Activated naive CD8-positive, alpha-beta T cell treated with anti-CD3 and anti-CD28 coated beads, Interleukin-2, amount 10 ng/mL, durations not matched to agents 7 days and 5 days (primary cell): ENCODE data around the gene UCKL1. TPM values are rescaled to one million over a fixed set of nuclear protein-coding genes. Genes with fewer than 3 reads are reported as not detected.
"Not testable (repeated sequence)": the region's sequence is repeated elsewhere in the genome, so short reads cannot be mapped to it uniquely, and the experiment has no call there.

Experiments used
- ATAC-seq: fragments of 150-1000 bp; cut with Tn5 transposase; one replicate; pipeline ENCODE4 v1.10.0; 2021; ENCODE audit warnings: low read depth, moderate library complexity
- POLR2A ChIA-PET: fragments of 350-600 bp; sonication (Branson Sonifier 250); formaldehyde crosslinking; loops from one replicate; lab custom pipeline; 2021; ENCODE audit warnings: antibody characterized with exemption; lab: Charles Lee
- DNase-seq: peaks from one replicate; pipeline ENCODE4 v3.0.0; 2021
- H3K27ac Mint-ChIP-seq: one replicate; pipeline ENCODE4 v1.8.0; 2022; ENCODE audit warnings: mild to moderate bottlenecking, mixed read lengths
- H3K27me3 Mint-ChIP-seq: one replicate; pipeline ENCODE4 v1.8.0; 2022; ENCODE audit warnings: mild to moderate bottlenecking, moderate library complexity, mixed read lengths
- H3K36me3 Mint-ChIP-seq: one replicate; pipeline ENCODE4 v1.8.0; 2021; ENCODE audit warnings: mild to moderate bottlenecking, mixed read lengths
- H3K4me1 Mint-ChIP-seq: one replicate; pipeline ENCODE4 v1.8.0; 2021; ENCODE audit warnings: mixed read lengths
- H3K4me3 Mint-ChIP-seq: one replicate; pipeline ENCODE4 v1.8.0; 2022; ENCODE audit warnings: mild to moderate bottlenecking, moderate library complexity, mixed read lengths
- H3K9me3 Mint-ChIP-seq: one replicate; pipeline ENCODE4 v1.8.0; 2021; ENCODE audit warnings: mixed read lengths
- total RNA-seq, 2 experiments: library from RNA; stranded (reverse); gene quantifications; one replicate each; pipeline ENCODE4 v1.2.3, GENCODE V29; 2021

UCKL1 gene
- total RNA-seq, 2 experiments from 2014 or later = 45.0 to 48.4 TPM

DNA sequence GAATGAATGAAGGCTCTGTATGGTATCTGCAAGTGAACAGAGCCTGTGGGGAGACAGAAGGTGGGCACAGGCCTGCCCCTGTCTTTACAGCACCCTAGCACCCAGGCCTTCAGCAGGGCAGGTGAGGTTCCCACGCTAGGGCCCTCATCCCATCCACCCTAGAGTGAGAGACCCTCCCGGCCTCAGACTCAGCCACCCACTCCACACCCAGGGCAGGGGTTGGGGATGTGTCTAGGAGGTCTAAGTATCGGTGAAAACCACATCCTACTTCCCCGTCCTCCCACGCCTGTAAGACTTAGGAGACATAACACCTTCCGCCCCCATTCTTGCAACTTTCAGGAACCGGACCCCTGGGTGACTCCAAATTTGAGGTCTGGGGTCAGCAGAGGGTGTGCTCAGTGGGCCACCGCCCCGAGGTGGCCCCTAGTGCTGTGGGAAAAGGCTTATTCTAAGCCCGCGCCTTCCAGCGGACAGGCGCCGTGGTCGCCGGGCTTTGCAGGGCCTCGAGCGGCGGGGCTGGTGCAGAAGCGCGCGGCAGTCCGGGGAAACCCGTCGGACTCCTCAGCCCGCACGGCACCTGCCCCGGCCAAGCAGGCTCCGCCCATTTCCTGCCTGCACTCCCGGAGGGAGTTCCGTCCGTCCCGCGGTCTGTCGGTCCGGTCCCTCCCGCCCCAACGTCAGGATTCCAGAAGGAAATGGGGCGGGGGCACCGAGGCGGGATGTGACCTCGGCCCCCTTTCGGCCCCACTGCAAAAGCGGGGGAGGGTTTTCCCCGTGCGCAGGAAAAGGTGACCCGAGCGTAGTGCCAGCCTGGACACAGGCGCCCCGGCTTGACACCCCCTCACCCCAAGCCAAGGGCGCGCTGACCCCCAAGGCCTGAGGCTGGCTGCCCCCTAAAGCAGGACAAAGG is 22.4 kb upstream of the UCKL1 start:
- H3K27ac Mint-ChIP-seq = peak overlapping the region; percentile 90
- POLR2A ChIA-PET = interaction anchor here (0.6 to 3.8 kb wide), 15 partner anchors 8 to 458 kb away, joined by 3 to 142 read pairs (median 7); partner anchors contain the start of genes C20orf204, OPRL1, PPDPF and RGS19
- peak overlapping the region; percentile 75 for H3K4me3 Mint-ChIP-seq
- H3K9me3 Mint-ChIP-seq = no peaks in the 10 kb centered on the region
- DNase-seq (peak; percentile 75), ATAC-seq (peak; percentile 5)
- peaks cover 21% of the 10 kb centered on the region for H3K36me3 Mint-ChIP-seq
- no peaks in the 10 kb centered on the region for H3K27me3 Mint-ChIP-seq
- H3K4me1 Mint-ChIP-seq = peaks cover 52% of the 10 kb centered on the region

DNA sequence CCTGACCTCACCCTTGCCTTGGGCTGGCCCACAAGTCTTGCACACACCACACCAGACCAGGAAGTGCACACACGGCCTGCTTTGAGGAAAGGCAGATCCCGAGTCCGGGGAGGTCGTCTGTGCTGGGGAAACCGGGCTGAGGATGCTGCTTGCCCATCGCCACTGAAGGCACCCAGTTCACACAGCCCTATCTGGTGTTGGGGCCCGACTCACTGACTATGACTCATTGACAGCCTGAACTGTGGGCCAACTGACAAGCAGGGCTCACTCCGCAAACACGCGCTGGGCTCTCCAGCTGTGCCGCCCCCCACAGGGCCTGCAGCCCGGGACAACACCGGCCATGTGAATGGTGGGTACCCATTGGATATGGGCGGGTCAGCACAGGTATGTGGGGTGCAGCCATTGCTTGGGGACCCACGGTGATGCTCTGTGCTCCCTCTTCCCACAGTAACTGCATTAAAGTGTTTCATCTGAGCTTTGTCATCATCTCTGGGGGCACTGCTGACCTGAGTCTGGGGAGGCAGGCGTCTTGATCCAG is 21.6 kb upstream of the UCKL1 start:
- H3K4me3 Mint-ChIP-seq = peak overlapping the region; percentile 75
- H3K9me3 Mint-ChIP-seq = no peaks in the 10 kb centered on the region
- DNase-seq (peak; percentile 66), ATAC-seq (peak; percentile 43)
- H3K36me3 Mint-ChIP-seq = peaks cover 19% of the 10 kb centered on the region
- peak overlapping the region; percentile 90 for H3K27ac Mint-ChIP-seq
- POLR2A ChIA-PET = interaction anchor here (0.9 to 1.5 kb wide), 4 partner anchors 9 to 113 kb away, joined by 3 to 16 read pairs (median 3); partner anchors contain the start of genes TPD52L2 and UCKL1
- H3K4me1 Mint-ChIP-seq = peaks cover 52% of the 10 kb centered on the region
- H3K27me3 Mint-ChIP-seq = no peaks in the 10 kb centered on the region

DNA sequence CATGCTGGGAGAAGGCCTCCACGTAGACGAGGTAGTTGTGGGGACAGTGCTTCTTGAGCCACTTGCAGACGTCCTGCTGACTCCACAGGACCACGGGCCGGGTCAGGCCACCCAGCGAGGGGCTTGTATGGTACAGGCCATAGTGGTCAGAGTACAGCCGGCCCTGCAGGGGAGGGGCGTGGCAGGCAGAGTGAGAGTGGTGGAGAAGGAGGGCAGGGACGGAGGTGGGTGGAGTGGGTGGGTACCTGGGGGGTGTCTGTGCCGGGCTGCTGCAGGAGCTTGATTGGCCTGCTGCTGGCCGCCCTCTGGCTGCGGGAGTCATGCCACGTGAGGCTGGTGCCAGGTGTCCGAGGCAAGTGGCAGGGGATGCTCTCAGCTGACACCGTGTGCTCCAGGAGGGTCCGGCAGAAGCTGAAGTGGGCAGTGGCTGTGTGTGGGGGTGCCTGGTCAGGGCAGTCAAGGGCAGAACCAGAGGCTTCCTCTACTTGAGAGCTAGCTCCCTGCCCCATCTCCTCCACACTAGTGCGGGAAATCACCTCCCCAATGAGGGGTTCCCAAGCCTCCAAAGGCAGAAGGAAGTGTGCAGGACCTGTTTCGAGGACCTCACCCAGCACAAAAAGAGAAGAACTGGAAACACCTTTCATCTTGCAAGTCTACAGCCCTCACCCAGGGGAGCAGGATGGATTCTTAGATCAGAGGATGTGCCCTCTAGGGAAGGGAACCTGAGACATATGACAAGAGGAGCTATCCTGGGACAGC is 20.9 kb upstream of the UCKL1 start:
- Mint-ChIP-seq H3K27me3 (no peaks in the 10 kb centered on the region), H3K27ac (peak overlapping the region; percentile 90), H3K4me3 (peak overlapping the region; percentile 75), H3K9me3 (no peaks in the 10 kb centered on the region), H3K36me3 (peaks cover 20% of the 10 kb centered on the region), H3K4me1 (peaks cover 48% of the 10 kb centered on the region)
- POLR2A ChIA-PET = interaction anchor here (0.9 to 1.5 kb wide), 4 partner anchors 8 to 112 kb away, joined by 3 to 16 read pairs (median 3); partner anchors contain the start of genes TPD52L2 and UCKL1
- ATAC-seq (no peak), DNase-seq (peak; percentile 32)

DNA sequence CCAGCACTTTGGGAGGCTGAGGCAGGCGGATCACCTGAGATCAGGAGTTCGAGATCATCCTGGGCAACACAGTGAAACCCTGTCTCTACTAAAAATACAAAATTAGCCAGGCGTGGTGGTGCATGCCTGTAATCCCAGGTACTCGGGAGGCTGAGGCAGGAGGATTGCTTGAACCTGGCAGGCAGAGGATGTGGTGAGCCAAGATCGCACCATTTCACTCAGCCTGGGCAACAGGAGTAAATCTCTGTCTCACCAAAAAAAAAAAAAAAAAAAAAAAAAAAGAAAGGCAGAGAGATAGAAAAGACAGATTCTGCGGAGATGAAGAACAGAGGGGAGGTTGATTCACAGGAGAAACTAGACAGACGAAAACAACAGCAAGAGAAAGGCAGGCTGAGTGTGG is 20.3 kb upstream of the UCKL1 start:
- Mint-ChIP-seq H3K27ac (peak overlapping the region; percentile 68), H3K4me1 (peaks cover 45% of the 10 kb centered on the region), H3K4me3 (peak overlapping the region; percentile 14), H3K36me3 (peaks cover 16% of the 10 kb centered on the region)
- H3K9me3 Mint-ChIP-seq, POLR2A ChIA-PET, ATAC-seq, DNase-seq, H3K27me3 Mint-ChIP-seq: not testable (repeated sequence)

DNA sequence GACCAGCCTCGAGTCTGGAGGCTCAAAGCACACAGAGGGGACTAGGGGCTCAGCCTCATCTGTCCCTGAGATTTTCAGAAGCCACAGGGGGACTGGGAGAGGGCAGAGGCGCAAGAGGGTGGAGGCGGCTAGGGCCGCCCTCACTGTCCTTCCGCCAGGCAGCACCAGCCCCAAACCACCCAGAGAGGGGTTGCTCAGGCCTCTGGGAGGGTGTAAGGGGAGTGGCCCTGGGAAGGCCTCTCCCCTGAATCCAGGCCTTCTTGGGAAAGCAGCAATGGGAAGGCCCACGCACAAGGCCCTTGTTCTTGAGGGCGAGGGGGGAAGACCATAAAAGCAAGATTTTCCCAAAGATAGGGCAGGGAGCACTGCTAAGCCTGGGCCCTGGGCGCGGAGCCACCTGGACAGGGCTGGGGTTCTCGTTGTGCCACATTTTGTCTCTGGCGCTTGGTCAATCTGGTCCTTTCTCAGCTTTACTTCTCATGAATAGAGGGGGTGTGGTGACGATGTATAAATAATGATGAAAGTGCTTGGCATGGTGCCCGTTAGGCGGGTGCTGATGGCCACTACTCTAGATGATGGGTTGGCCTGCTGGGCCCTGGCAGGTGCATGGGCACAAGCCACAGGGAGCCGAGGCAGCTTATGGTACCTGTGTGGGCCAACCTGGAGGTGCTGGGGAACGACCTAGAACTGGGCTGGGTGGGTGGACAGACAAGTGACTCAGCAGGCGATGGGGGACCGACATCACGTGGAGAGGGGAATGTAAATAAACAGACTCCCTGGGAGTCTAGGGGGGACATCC is 18.4 kb upstream of the UCKL1 start:
- Mint-ChIP-seq H3K27me3 (peaks cover 2% of the 10 kb centered on the region), H3K27ac (no peak overlapping the region), H3K36me3 (peaks cover 16% of the 10 kb centered on the region), H3K4me1 (peaks cover 34% of the 10 kb centered on the region), H3K4me3 (no peak overlapping the region), H3K9me3 (no peaks in the 10 kb centered on the region)
- ATAC-seq = no peak
- DNase-seq = peak; percentile 31
- POLR2A ChIA-PET = interaction anchor here (2.1 kb wide), 1 partner anchor 18 kb away, joined by 11 read pairs; the partner anchor contains the start of gene UCKL1

DNA sequence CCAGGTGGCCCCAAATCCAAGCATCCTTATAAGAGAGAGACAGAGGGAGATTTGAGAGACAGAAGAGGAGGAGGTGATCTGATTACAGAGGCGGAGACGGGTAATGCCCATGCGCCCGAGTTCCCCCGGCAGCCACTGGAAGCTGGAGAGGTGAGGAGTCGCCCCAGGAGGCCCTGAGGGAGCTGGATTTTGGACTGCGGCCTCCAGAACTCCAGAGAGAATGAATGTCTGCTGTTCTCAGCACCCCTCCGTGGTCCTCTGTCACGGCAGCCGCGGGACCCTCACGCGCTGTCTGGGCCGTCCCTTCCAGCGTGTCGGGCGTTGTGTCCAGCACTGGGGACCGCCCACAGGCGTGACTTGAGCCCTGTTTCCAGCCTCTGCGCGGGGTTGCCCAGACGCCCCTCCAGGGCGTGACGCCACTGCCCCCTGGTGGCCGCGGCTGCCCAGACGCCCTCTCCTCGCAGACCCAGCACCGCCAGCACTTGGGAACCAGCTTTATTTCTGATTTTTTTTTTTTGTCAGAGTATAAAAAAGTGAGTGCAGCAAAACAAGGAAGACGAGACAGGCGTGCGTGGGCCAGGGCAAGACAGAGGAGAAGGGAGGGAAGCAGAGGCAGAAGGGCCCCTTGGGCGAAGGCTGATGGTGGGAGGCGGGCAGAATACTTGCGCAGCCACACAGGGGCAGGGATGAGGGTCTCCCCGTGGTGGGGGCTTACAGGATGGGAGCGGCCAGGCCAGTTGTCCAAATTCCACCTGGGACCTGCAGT is 17.6 kb upstream of the UCKL1 start:
- Mint-ChIP-seq H3K27me3 (peaks cover 4% of the 10 kb centered on the region), H3K36me3 (peaks cover 16% of the 10 kb centered on the region), H3K27ac (no peak overlapping the region), H3K9me3 (no peaks in the 10 kb centered on the region), H3K4me1 (peaks cover 37% of the 10 kb centered on the region), H3K4me3 (no peak overlapping the region)
- DNase-seq (peak; percentile 91), ATAC-seq (peak; percentile 44)
- POLR2A ChIA-PET = interaction anchor here (0.6 to 2.1 kb wide), 4 partner anchors 17 to 334 kb away, joined by 3 to 11 read pairs (median 4); partner anchors contain the start of gene UCKL1

DNA sequence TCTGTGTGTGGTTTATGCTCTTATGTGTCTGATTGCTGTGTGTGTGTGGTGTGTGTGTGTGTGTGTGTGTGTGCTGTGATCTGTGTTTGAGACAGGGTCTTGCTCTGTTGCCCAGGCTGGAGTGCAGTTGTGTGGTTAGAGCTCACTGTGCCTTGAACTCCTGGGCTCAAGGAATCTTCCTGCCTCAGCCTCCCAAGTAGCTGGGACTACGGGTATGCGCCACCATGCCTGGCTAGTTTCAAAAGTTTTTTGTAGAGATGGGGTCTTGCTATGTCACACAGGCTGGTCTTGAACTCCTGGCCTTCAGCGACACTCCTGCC is 16.9 kb upstream of the UCKL1 start:
- ATAC-seq (no peak), DNase-seq (no peak)
- peaks cover 38% of the 10 kb centered on the region for H3K4me1 Mint-ChIP-seq
- no peak overlapping the region for H3K4me3 Mint-ChIP-seq
- peak overlapping the region; percentile 11 for H3K27ac Mint-ChIP-seq
- peaks cover 4% of the 10 kb centered on the region for H3K27me3 Mint-ChIP-seq
- POLR2A ChIA-PET = interaction anchor here (1.1 to 2.1 kb wide), 2 partner anchors 16 to 65 kb away, joined by 4 to 11 read pairs; partner anchors contain the start of gene UCKL1
- no peaks in the 10 kb centered on the region for H3K9me3 Mint-ChIP-seq
- H3K36me3 Mint-ChIP-seq = peaks cover 16% of the 10 kb centered on the region

DNA sequence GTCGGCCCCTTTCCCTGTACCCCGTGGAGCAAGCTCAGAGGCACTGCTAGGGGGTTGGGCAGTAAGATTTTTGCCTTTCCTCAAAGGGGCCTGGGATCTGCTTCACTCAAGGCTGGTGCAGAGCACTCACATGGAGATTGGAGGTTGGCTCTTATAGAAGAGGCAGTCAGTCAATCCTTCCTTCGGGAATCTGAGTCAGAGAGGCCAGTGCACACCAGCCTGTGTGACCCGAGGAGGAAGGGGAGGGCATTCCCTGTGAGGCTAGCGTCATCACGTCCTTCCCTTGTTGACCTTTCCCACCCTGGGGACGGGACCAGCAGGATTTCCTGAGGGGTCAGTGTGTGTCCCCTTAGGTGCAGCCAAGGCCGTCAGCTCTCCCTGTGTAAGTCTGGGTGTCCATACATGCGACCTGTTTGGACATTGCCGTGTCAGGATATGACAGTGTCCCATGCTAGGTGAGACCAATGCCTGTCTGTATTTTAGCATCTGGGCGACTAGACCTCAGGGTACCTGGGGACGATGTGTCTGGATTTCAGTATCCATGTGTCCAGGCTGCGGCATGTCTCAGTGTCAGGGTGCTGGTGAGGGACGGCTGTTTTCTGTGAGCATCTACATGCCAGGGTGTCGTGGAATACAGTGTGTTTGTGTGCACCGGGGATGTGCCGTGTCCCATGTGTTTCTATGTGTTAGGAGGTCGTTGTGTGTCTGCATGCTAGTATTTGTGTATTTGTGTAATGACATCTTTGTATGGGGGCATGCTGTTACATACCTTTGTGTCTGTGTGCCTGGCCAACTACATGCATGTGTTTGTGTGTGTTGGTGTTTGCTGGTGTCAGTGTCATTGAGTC is 16.3 kb upstream of the UCKL1 start:
- H3K27ac Mint-ChIP-seq = peak overlapping the region; percentile 11
- H3K4me1 Mint-ChIP-seq = peaks cover 32% of the 10 kb centered on the region
- no peak for DNase-seq
- no peaks in the 10 kb centered on the region for H3K9me3 Mint-ChIP-seq
- POLR2A ChIA-PET = interaction anchor here (1.2 to 2.1 kb wide), 2 partner anchors 8 to 16 kb away, joined by 3 to 11 read pairs; partner anchors contain the start of genes PRPF6 and UCKL1
- H3K36me3 Mint-ChIP-seq = peaks cover 16% of the 10 kb centered on the region
- peaks cover 4% of the 10 kb centered on the region for H3K27me3 Mint-ChIP-seq
- ATAC-seq = no peak
- no peak overlapping the region for H3K4me3 Mint-ChIP-seq

DNA sequence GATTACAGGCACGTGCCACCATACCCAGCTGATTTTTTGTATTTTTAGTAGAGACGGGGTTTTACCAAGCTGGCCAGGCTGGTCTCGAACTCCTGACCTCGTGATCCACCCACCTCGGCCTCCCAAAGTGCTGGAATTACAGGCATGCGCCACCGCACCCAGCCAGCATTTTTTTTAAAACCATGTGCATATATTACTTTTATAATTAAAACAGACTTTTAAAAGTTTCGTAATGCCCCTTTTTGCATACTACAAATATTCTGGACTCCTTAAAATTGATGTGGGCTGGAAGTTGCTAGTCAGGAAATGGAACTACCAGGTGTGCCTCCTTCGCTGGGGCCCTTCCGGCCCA is 15.7 kb upstream of the UCKL1 start:
- not testable (repeated sequence) for ATAC-seq, H3K27me3 Mint-ChIP-seq, H3K9me3 Mint-ChIP-seq, H3K27ac Mint-ChIP-seq, DNase-seq, H3K4me3 Mint-ChIP-seq
- Mint-ChIP-seq H3K36me3 (peaks cover 16% of the 10 kb centered on the region), H3K4me1 (peaks cover 27% of the 10 kb centered on the region)
- POLR2A ChIA-PET = interaction anchor here (1.2 kb wide), 1 partner anchor 9 kb away, joined by 3 read pairs; the partner anchor contains the start of gene PRPF6

DNA sequence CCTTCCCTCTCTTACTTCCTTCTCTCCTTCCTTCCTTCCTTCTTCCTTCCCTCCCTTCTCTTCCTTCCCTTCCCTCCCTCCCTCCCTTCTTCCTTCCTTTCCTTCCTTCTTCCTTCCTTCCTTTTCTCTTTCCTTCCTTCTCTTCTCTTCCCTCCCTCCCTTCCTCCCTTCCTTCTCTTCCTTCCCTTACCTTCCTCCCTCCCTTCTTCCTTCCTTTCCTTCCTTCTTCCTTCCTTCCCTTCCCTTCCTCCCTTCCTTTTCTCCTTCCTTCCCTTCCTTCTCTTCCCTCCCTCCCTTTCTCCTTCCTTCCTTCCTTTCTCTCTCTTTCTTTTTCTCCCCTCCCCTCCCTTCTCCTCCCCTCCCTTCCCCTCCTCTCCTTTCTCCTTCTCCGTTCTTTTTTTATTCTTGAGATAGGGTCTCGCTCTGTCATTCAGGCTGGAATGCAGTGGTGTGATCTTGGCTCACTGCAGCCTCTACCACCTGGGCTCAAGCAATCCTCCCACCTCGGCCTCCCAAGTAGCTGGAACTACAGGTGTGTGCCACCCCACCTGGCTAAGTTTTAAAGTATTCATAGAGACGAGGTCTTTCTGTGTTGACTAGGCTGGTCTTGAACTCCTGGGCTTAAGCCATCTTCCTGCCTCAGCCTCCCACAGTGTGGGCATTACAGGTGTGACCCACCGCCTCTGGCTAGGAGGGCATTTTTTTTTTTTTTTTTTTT is 14.7 kb upstream of the UCKL1 start:
- Mint-ChIP-seq H3K27me3 (peaks cover 4% of the 10 kb centered on the region), H3K4me3 (peak overlapping the region; percentile 55), H3K27ac (peak overlapping the region; percentile 82), H3K36me3 (peaks cover 13% of the 10 kb centered on the region), H3K9me3 (no peaks in the 10 kb centered on the region), H3K4me1 (peaks cover 18% of the 10 kb centered on the region)
- DNase-seq (no peak), ATAC-seq (no peak)
- POLR2A ChIA-PET = interaction anchor here (1.2 kb wide), 1 partner anchor 10 kb away, joined by 3 read pairs; the partner anchor contains the start of gene PRPF6
